ENCODE measurements around the gene DNAI4.

- TF ChIP-seq POLR2A (IDR thresholded peaks at IDR 0.05; ENCODE audit: low read depth, low read length) (no peak), POLR2AphosphoS5 (IDR thresholded peaks at IDR 0.05; ENCODE audit: low read depth, low read length) (no peak)
These were observed 7.2 kb downstream of the DNAI4 start for GRCh38 chr1:66917476-66917875.

Data from GM12892 (cell line).